ES-I3 (cell line): ENCODE measurements around the gene KIAA0319L.

ENCODE experiments used
- H3K36me3 ChIP-seq: 2 replicates; pipeline ENCODE4 v1.6.1; 2013; ENCODE audit warnings: mild to moderate bottlenecking, low read length, control low read depth, moderate library complexity; ENCODE audit not compliant: insufficient read depth
- H3K4me1 ChIP-seq: 2 replicates; pipeline ENCODE4 v1.6.1; 2013; ENCODE audit warnings: mild to moderate bottlenecking, control low read depth, low read length; ENCODE audit not compliant: insufficient read depth
- H3K9ac ChIP-seq: 2 replicates; pipeline ENCODE4 v1.6.1; 2013; ENCODE audit warnings: low read depth, mild to moderate bottlenecking, low read length, moderate library complexity
- H3K9me3 ChIP-seq: 2 replicates; pipeline ENCODE4 v1.6.1; 2013; ENCODE audit warnings: mild to moderate bottlenecking, low read length, moderate library complexity; ENCODE audit not compliant: control insufficient read depth, insufficient read depth

Gene KIAA0319L

DNA sequence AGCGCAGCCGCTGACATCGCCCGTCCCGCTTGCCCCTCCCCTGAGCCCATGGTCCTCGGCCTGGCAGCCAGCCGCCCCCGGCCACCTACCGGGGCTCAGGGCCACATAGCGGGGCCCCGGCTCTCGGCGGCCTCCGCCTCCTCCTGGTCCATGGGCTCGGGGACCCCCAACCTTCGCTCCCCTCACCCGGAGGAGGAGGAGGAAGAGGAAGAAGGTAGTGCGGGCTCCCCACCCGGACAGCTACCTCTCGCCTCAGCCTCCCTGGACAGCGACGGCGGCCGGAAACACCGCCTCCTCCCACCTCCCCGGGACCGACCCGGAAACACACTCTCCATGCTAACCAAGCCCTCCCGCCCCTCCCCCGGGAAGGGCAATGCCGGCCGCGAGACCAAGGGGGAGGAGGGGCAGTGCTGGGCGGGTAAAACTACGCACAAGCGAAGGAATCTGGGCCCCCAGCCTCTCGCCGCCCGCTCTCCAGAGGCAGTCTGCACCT is at the start of gene KIAA0319L:
Gene KIAA0319L (minus strand): TSS at position 286 of the 493 bp plus-strand sequence. CDS start 2,912 bp downstream, outside the sequence.
- Histone ChIP-seq H3K36me3 (peaks cover 11% of the 10 kb centered on the region), H3K9ac (peak within 1 kb of the TSS; percentile 81), H3K9me3 (no peaks in the 10 kb centered on the region), H3K4me1 (peaks cover 23% of the 10 kb centered on the region)

DNA sequence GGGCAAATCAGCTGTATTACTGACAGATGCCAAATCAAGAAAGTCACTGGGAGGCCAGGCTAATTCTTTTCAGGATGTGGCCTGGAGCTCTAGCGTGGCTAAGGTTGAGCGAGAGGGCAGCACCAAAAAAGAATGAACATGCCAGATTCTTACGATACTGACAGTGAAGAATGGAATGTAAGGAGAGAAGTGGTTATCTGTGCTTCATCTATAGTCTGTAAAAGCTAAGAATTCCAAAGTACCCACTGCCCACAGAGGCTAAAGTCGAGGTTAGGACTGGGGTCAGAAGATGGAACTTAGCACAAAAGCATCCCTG is 48.6 kb upstream of the KIAA0319L start:
- Histone ChIP-seq H3K4me1 (0 out of 2 replicates have a peak, but pooled peaks cover 5% of the 10 kb centered on the region), H3K9ac (no peak overlapping the region), H3K9me3 (no peaks in the 10 kb centered on the region), H3K36me3 (peaks cover 22% of the 10 kb centered on the region)

DNA sequence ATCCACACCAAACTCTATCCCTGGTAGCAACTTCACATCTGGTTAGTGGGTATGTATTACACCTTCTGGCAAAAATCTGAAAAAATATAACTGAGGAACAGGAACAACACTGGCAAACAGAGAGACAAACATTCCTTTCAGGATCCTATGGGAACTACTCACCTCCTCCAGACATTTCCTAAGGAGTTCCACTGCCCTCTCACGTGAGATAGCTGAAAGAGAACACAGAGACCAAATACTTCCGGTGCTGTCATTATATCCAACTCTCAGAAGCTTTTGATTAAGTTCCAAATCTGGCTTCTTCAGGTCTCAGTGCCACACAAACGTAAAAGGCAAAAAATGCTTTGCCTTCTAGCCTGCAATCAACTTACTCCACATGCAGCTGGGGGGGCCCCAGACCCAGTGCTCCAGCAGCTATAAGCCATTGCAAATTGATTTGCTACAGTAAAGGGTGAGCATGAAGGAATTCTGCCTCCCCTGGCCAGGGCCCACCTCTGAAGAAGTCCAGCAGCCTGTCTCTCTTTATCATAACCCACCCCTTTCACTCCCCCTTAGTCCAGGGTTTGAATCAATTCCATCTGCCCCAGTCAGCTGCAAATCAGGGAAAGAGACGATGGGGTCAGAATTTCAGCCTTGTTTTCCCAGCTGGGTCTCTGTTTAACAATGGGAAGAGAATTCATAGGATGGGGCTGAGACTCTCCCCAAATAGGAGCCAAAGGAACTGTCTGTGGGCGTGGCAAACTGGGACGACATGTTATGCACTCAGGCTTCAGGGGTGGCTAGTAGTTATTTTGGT is 48.1 kb upstream of the KIAA0319L start:
- peaks cover 22% of the 10 kb centered on the region for H3K36me3 ChIP-seq
- H3K9ac ChIP-seq, result no peak overlapping the region

DNA sequence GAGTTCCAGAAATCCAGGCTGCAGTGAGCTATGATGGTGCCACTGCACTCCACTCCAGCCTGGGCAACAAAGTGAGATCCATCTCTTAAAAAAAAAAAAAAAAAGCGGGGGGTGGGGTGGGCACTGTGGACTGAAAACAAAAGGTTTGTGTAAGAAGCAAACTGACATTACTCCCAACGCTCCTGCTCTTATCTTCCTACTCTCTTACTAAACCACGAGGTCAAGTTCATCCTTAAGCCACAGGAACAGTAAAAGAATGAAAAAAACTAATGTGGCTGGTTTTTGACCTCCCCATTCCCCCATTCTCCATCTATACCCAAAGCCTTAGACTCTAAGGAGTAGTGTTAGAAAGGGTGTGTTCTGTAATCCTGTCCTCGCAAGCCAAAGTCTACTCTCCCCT is 46.7 kb upstream of the KIAA0319L start:
- Histone ChIP-seq H3K36me3 (peaks cover 22% of the 10 kb centered on the region), H3K9me3 (no peaks in the 10 kb centered on the region), H3K4me1 (0 out of 2 replicates have a peak, but pooled peaks cover 5% of the 10 kb centered on the region), H3K9ac (no peak overlapping the region)

More for the DNA sequence above, 48.1 kb upstream of the KIAA0319L start:
- Histone ChIP-seq H3K4me1 (0 out of 2 replicates have a peak, but pooled peaks cover 5% of the 10 kb centered on the region), H3K9me3 (no peaks in the 10 kb centered on the region)

DNA sequence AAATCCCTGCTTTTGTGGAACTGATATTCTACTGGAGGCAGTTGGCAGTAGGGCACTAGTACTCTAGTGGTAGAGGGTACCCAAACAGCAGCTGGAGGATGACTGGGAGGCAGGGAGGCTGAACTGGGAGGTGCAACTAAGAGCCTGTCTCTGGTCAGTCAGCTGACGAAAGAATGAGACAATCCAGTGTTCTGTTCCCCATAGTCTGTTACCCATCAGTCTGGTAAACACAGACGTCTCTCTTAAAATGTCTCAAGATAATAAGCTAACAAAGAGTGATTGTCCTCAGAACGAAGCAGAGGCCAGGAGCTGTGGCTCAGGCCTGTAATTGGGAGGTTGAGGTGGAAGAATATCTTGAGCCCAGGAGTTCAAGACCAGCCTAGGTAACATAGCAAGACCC is 46.3 kb upstream of the KIAA0319L start:
- Histone ChIP-seq H3K36me3 (peaks cover 18% of the 10 kb centered on the region), H3K4me1 (0 out of 2 replicates have a peak, but pooled peaks cover 8% of the 10 kb centered on the region), H3K9me3 (no peaks in the 10 kb centered on the region), H3K9ac (no peak overlapping the region)

DNA sequence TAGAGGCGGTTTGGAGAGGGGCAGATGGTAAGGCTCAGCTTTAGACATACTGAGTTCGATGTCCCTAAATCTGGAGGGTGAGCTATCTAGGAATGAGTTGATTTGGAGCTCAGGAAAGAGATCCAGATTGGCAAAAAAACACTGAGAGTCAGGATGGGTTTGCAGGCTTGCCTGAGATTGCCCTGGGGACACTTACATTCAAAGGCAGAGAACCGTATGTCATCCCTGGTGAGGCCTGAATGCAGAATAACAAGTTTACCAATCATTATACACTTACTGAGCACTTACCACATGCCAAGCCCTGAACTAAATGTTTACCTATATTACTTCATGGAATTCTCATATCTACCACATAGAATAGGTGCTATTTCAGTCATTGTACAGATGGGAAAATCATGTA is 43.4 kb upstream of the KIAA0319L start:
- H3K9me3 ChIP-seq, result no peaks in the 10 kb centered on the region
- H3K36me3 ChIP-seq, result peaks cover 17% of the 10 kb centered on the region
- H3K9ac ChIP-seq, result no peak overlapping the region
- 0 out of 2 replicates have a peak, but pooled peaks cover 3% of the 10 kb centered on the region for H3K4me1 ChIP-seq

DNA sequence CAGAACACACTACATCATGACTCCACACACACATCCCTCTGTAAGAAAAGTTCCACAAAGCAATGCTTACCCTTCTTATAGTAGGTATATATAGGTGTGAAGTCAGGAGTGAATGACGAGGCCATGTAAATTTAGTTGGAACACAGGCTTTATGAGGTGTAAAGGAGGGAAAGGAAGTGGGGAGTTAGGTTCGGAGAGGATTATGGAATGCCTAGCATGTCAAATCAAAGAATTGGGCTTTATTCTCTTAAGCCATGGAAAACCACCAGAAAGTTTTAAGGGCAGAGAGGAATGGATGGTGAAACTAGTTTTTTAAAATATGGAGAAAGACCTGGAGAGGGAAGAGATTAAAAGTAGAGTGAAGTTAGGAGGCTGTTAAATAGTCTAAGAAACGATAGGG is 42.2 kb upstream of the KIAA0319L start:
- no peak overlapping the region for H3K9ac ChIP-seq
- H3K36me3 ChIP-seq, result peaks cover 17% of the 10 kb centered on the region
- 0 out of 2 replicates have a peak, but pooled peaks cover 3% of the 10 kb centered on the region for H3K4me1 ChIP-seq
- H3K9me3 ChIP-seq, result no peaks in the 10 kb centered on the region

DNA sequence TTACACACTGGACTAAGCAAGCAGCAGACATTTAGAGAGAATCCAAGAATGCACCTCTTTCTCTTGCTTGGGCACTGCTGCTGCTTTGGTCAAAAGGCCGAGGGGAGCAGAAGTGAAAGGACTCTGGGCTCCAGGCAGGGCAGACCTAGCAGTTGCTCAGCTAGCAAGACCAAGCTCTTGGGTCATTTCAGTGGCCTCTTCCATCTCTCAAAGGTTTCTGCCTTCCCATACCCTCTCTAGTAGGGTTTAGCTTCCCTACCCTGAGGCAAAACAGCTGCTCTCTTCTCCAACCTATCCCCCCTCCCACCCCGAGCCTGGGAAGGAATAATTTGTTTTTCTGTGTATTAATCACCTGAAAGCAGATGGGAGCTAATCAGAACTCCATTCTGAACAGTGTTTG is 41.7 kb upstream of the KIAA0319L start:
- H3K9me3 ChIP-seq, result no peaks in the 10 kb centered on the region
- 0 out of 2 replicates have a peak, but pooled peaks cover 3% of the 10 kb centered on the region for H3K4me1 ChIP-seq
- H3K9ac ChIP-seq, result no peak overlapping the region
- H3K36me3 ChIP-seq, result peaks cover 13% of the 10 kb centered on the region

DNA sequence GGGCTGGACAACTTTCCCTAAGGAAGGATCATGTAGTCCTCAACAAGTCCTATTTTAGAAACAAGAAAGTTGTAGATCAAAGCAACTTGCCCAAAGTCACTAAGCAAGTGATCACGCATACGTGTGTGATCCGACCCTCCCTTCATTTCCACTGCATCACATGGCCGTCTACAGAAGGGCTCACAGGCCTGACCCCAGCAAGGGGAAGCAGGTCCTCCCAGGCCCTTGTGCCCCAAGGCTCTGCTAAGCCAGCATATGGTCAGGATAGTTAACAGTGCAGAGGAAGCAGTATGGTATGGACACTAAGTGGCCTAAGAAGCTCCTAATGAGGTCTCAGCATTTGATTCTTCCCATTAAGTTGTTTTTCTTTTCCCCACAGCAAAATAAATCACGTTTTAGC is 40.7 kb upstream of the KIAA0319L start:
- H3K9me3 ChIP-seq, result no peaks in the 10 kb centered on the region
- peaks cover 8% of the 10 kb centered on the region for H3K36me3 ChIP-seq
- H3K4me1 ChIP-seq, result 0 out of 2 replicates have a peak, but pooled peaks cover 3% of the 10 kb centered on the region
- H3K9ac ChIP-seq, result no peak overlapping the region

DNA sequence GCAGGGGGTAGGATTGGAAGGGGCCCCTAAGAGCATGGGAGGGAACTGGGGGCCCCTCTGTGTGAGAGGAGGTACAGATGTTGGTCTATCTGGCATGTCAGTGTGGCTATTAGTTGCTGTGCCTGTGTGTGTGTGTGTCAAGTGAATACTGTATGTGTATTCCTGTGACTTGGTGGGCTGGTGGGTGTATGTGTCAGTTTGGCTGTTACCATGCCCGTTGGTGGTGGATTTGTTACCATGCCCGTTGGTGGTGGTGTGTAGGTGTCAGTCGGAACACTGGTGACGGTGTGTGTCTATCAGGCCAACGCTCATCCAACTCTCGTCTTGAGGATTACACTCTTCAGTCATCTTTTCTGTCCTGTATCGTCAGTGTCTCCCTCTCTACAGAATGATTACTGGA is 38.5 kb upstream of the KIAA0319L start:
- no peaks in the 10 kb centered on the region for H3K9me3 ChIP-seq
- 0 out of 2 replicates have a peak, but pooled peaks cover 3% of the 10 kb centered on the region for H3K4me1 ChIP-seq
- H3K9ac ChIP-seq, result no peak overlapping the region
- no peaks in the 10 kb centered on the region; the same call in 1 of the 2 replicates for H3K36me3 ChIP-seq

DNA sequence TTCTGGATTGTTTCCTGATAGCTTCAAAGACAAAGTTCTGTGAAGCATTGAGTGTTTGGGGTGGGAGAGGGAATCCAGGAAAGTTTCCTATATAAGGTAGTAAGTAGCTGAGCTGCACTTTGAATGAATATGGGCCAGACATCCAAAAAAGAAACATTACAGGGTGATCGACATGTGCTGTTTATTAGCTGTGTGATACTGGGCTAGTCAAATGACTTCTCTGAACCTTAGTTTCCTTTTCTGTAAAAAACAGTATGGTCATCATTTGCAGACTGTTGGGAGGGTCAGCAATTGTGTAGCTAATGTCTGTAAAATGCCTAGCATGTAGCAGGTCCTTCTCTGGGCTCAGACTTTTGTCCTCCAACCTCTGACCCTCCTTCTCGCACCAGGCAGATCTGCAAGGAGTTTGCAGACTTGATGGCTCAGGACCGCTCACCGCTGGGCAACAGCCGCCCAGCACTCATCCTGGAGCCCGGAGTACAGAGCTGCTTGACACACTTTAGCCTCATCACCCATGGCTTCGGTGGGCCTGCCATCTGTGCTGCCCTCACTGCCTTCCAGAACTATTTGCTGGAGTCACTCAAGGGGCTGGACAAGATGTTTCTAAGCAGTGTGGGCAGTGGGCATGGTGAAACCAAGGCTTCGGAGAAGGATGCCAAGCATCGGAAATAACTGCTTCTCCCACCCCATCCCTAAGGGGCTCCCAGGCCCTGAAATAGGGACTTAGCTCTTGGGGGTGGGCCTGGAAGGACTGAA is 37.0 kb upstream of the KIAA0319L start:
- Histone ChIP-seq H3K9ac (no peak overlapping the region), H3K36me3 (no peaks in the 10 kb centered on the region), H3K9me3 (no peaks in the 10 kb centered on the region), H3K4me1 (0 out of 2 replicates have a peak, but pooled peaks cover 3% of the 10 kb centered on the region)

DNA sequence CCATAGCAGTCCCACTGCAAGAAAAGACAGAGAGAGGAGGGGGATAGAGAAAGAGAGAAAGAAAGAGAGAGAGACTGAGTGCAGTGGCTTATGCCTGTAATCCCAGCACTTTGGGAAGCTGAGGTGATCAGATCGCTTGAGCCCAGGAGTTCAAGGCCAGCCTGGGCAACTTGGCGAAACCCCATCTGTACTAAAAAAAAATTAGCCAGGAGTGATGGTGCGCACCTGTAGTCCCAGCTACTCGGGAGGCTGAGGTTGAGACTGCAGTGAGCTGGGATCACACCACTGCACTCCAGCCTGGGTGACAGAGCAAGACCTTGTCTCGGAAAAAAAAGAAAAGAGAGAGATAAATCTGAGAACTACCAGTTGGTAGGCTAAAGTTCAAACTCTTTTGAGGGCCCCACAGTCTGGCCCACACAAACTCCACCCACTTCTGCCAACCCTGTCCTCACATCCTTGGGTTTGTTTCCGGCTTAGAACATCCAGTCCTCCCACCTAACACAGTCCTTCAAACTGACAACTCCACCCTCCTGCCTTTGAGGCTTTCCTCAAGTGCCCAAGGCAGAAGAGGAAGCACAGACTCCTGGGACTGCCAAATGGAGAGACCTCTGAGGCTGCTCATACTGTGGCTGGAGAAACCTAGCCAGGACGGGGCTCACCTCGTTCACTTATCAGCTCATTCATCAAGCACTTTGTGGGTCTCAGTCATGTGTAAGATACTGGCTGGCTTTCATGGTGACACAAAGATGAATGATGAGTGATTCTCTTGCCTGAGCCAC is 36.0 kb upstream of the KIAA0319L start:
- Histone ChIP-seq H3K9ac (no peak overlapping the region), H3K9me3 (no peaks in the 10 kb centered on the region), H3K4me1 (no peaks in the 10 kb centered on the region; the same call in 1 of the 2 replicates), H3K36me3 (no peaks in the 10 kb centered on the region)

DNA sequence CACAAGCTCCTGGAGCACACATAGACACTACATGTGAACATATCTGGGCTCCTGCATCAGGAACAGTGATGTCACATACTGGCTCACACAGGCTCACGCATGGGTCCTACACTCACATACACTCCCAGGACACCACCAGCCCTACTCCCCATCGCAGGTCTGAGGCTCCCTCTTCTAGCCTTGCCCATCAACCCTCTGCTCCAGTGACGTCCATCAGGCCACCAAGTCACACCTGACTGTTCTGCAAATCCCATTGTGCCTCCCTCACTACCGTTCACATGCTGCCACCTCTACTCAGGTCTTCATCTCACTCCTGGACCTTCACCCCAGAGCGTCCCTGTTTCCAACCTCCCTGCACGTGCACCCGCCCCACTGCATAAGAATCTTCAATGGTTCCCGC is 34.0 kb upstream of the KIAA0319L start:
- Histone ChIP-seq H3K9me3 (no peaks in the 10 kb centered on the region), H3K9ac (no peak overlapping the region), H3K4me1 (no peaks in the 10 kb centered on the region; the same call in 1 of the 2 replicates), H3K36me3 (no peaks in the 10 kb centered on the region)

DNA sequence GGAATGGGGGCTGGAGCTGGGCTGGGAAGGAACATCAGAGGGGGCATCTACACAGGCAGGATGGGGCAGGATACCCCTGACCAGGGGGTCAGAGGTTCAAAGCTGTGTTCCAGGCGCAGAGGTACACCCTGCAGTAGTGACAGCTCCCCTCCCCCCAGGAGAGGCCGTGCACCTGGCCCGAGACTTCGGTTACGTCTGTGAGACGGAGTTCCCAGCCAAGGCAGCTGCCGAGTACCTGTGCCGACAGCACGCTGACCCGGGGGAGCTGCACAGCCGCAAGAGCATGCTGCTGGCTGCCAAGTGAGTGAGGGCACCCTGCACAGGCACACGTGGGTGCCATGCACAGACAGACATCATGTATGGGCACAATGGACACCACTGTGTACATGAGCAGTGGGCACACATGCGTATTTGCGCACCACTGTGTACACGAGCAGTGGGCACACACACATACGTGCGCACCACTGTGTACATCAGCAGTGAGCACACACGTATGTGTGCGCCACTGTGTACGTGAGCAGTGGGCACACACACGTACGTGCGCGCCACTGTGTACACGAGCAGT is 33.4 kb upstream of the KIAA0319L start:
- H3K4me1 ChIP-seq, result no peaks in the 10 kb centered on the region; the same call in 1 of the 2 replicates
- no peaks in the 10 kb centered on the region for H3K36me3 ChIP-seq
- no peaks in the 10 kb centered on the region for H3K9me3 ChIP-seq
- H3K9ac ChIP-seq, result no peak overlapping the region
